Measurements from ENCODE around the gene ATXN7L3B. TPM values are rescaled to one million over a fixed set of nuclear protein-coding genes. Genes with fewer than 3 reads are reported as not detected.

Gene ATXN7L3B
- total RNA-seq, 1 donor: 22.5 TPM

- TF ChIP-seq CTCF (IDR thresholded peaks at IDR 0.05; ENCODE audit: insufficient read depth, low read length): no peak
- DNase-seq (ENCODE audit: low read depth): no peak
- H3K4me3 ChIP-seq (ENCODE audit: low read depth, low read length): no peak overlapping the region
Observed at GRCh38 chr12:74579981-74580380, 42.3 kb downstream of the ATXN7L3B start.

- DNase-seq (ENCODE audit: low read depth): no peak
- no peak for TF ChIP-seq CTCF (IDR thresholded peaks at IDR 0.05; ENCODE audit: insufficient read depth, low read length)
- H3K4me3 ChIP-seq (ENCODE audit: low read depth, low read length): no peak overlapping the region
Observed at GRCh38 chr12:74581439-74581838, 43.8 kb downstream of the ATXN7L3B start.

GRCh38 chr12:74584483-74585062, 46.9 kb downstream of the ATXN7L3B start:
- TF ChIP-seq CTCF (IDR thresholded peaks at IDR 0.05; ENCODE audit: insufficient read depth, low read length): no peak
- no peak overlapping the region for H3K4me3 ChIP-seq (ENCODE audit: low read depth, low read length)
- DNase-seq (ENCODE audit: low read depth): no peak

GRCh38 chr12:74586251-74586650, 48.6 kb downstream of the ATXN7L3B start:
- H3K4me3 ChIP-seq (ENCODE audit: low read depth, low read length): no peak overlapping the region
- TF ChIP-seq CTCF (IDR thresholded peaks at IDR 0.05; ENCODE audit: insufficient read depth, low read length): no peak
- no peak for DNase-seq (ENCODE audit: low read depth)
